ENCODE results near the gene CHD5.

DNA sequence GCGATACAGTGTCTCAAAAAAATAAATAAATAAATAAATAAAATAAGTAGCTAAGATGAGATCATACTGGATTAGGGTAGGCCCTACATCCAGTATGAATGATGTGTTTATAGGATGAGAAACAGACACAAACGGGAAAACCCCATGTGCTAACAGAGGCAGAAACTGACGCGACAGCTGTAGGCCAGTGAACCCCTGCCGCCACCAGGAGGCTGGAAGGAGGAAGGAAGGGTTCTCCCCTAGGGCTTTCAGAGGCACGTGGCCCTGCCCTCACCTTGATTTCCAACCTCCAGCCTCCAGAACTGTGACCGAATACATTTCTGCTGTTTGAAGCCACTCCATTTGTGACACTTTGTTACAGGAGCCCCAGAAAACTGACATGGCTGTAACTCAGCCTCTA is 38.5 kb downstream of the CHD5 start:
- TF ChIP-seq, protein P1, sequence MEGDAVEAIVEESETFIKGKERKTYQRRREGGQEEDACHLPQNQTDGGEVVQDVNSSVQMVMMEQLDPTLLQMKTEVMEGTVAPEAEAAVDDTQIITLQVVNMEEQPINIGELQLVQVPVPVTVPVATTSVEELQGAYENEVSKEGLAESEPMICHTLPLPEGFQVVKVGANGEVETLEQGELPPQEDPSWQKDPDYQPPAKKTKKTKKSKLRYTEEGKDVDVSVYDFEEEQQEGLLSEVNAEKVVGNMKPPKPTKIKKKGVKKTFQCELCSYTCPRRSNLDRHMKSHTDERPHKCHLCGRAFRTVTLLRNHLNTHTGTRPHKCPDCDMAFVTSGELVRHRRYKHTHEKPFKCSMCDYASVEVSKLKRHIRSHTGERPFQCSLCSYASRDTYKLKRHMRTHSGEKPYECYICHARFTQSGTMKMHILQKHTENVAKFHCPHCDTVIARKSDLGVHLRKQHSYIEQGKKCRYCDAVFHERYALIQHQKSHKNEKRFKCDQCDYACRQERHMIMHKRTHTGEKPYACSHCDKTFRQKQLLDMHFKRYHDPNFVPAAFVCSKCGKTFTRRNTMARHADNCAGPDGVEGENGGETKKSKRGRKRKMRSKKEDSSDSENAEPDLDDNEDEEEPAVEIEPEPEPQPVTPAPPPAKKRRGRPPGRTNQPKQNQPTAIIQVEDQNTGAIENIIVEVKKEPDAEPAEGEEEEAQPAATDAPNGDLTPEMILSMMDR (IDR thresholded peaks at IDR 0.05; ENCODE audit: low read length) = peak; percentile 28
- no peak for TF ChIP-seq EZH2 (optimal IDR thresholded peaks at IDR 0.05; ENCODE audit: low read depth, low read length)

Measured in MM.1S (cell line).